GM19328 (cell line): ENCODE results near the gene MINDY4.

Experiments
- ATAC-seq: cut with Tn5 transposase; IDR thresholded peaks from one replicate; pipeline ENCODE4 v1.9.1; 2021; ENCODE audit warnings: mild to moderate bottlenecking, moderate library complexity; ENCODE audit not compliant: unreplicated experiment

The MINDY4 gene

GRCh38 chr7:30912986-30913811 is 142.0 kb downstream of the MINDY4 start:
- ATAC-seq, result no peak

GRCh38 chr7:30913821-30914515 is 142.8 kb downstream of the MINDY4 start:
- no peak for ATAC-seq

GRCh38 chr7:30914596-30914995 is 143.4 kb downstream of the MINDY4 start:
- no peak for ATAC-seq

- ATAC-seq, result no peak
Observed at GRCh38 chr7:30915005-30915601, 143.9 kb downstream of the MINDY4 start.

- ATAC-seq, result no peak
Observed at GRCh38 chr7:30915751-30916150, 144.5 kb downstream of the MINDY4 start.

- ATAC-seq, result no peak
Observed at GRCh38 chr7:30916255-30916654, 145.0 kb downstream of the MINDY4 start.

- no peak for ATAC-seq
Observed at GRCh38 chr7:30916767-30917166, 145.6 kb downstream of the MINDY4 start.

- ATAC-seq, result no peak
Observed at GRCh38 chr7:30917216-30917893, 146.1 kb downstream of the MINDY4 start.

- no peak for ATAC-seq
Observed at GRCh38 chr7:30918676-30919075, 147.5 kb downstream of the MINDY4 start.

- no peak for ATAC-seq
Observed at GRCh38 chr7:30920021-30920583, 148.9 kb downstream of the MINDY4 start.

GRCh38 chr7:30920584-30921539 is 149.6 kb downstream of the MINDY4 start:
- ATAC-seq, result no peak

GRCh38 chr7:30921540-30922401 is 150.6 kb downstream of the MINDY4 start:
- no peak for ATAC-seq

GRCh38 chr7:30922596-30922995 is 151.4 kb downstream of the MINDY4 start:
- no peak for ATAC-seq

- no peak for ATAC-seq
Observed at GRCh38 chr7:30923009-30923773, 152.0 kb downstream of the MINDY4 start.

GRCh38 chr7:30923774-30924413 is 152.7 kb downstream of the MINDY4 start:
- ATAC-seq, result no peak

- ATAC-seq, result no peak
Observed at GRCh38 chr7:30924624-30925023, 153.4 kb downstream of the MINDY4 start.

GRCh38 chr7:30925117-30925516 is 153.9 kb downstream of the MINDY4 start:
- no peak for ATAC-seq

- no peak for ATAC-seq
Observed at GRCh38 chr7:30925913-30926312, 154.7 kb downstream of the MINDY4 start.
